ENCODE measurements around the gene ABCA8.

DNA sequence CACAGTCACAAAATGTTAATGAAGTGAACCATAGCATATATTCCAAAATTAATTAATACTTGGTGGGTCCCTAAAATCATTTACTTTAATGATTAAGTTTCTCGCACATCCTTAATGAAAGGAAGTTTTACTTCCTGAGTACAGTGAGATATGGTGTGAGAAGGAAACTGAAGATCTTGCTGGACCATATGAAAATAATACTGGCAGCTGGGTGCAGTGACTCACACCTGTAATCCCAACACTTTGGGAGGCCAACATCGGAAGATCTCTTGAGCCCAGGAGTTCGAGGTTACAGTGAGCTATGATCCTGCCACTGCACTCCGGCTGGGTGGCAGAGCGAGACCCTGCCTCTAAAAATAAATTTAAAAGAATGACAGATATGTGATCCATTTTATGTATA lies 62.5 kb downstream of the ABCA8 start:
- no peak for TF ChIP-seq ZNF274 (IDR thresholded peaks at IDR 0.05; ENCODE audit: low read depth, low read length)
- TF ChIP-seq YY1 (IDR thresholded peaks at IDR 0.05; ENCODE audit: insufficient read depth, insufficient read length): no peak
- no peak for TF ChIP-seq SUZ12 (IDR thresholded peaks at IDR 0.05; ENCODE audit: extremely low read depth, insufficient read depth, insufficient read length)
